Forelimb muscle (tissue), 1 donor: Measurements from ENCODE around the gene C2orf80. TPM values are rescaled to one million over a fixed set of nuclear protein-coding genes. Genes with fewer than 3 reads are reported as not detected.
"Not testable (repeated sequence)": the region's sequence is repeated elsewhere in the genome, so short reads cannot be mapped to it uniquely, and the experiment has no call there.

ENCODE experiments used
- DNase-seq: peaks from one replicate; pipeline ENCODE4 v3.0.0-alpha.2; 2013; ENCODE audit warnings: low read depth
- polyA plus RNA-seq: library from polyadenylated mRNA; unstranded; fragments of 120-200 nt; gene quantifications from one replicate; pipeline ENCODE4 v1.2.1, GENCODE V29; 2013; ENCODE audit not compliant: insufficient read length

Gene C2orf80
- polyA plus RNA-seq = not detected

- no peak for DNase-seq
These were observed at the start of gene C2orf80 for GRCh38 chr2:208189810-208190503. Gene C2orf80, minus strand, starts transcription at chr2:208190030. Its CDS starts 3,044 bp downstream, at chr2:208186986.

DNA sequence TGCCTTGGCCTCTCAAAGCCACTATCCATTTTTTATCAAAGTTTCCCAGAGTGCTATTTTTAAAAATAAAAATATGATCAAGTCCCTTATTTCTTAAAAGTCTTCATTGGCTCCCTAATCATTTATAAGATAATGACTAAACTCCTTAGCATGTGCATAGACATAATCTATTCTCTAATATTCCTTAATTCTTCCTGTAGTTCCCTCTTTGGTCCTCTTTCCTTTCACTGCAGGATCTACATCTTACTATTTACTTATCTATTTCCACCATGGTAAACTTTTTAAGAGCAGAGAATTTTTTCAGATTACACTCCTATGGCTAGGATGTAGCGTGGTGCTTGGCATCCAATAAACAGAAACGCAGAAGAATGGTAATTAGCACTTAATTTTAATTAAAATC is 46.0 kb upstream of the C2orf80 start:
- DNase-seq = no peak

DNA sequence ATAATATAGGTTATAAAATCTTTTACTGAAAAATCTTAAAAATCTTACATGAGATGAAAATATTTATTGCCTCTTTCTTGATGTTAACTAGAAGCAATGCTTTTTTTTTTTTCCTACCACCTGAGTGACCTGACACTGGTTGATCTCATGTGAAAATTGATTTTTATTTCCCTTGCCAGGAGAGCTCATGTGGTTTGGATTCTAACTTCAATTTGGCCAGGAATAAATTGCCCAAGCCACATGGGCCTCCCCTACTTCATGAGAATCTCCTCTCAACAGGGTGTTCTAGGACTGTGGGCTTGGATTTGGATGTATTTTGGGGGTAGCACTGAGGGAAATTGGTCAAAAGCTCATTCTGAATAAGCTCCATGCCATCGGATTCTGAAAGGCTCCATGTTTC is 45.0 kb upstream of the C2orf80 start:
- no peak for DNase-seq

GRCh38 chr2:208228476-208228875 is 38.6 kb upstream of the C2orf80 start:
- DNase-seq = no peak

DNA sequence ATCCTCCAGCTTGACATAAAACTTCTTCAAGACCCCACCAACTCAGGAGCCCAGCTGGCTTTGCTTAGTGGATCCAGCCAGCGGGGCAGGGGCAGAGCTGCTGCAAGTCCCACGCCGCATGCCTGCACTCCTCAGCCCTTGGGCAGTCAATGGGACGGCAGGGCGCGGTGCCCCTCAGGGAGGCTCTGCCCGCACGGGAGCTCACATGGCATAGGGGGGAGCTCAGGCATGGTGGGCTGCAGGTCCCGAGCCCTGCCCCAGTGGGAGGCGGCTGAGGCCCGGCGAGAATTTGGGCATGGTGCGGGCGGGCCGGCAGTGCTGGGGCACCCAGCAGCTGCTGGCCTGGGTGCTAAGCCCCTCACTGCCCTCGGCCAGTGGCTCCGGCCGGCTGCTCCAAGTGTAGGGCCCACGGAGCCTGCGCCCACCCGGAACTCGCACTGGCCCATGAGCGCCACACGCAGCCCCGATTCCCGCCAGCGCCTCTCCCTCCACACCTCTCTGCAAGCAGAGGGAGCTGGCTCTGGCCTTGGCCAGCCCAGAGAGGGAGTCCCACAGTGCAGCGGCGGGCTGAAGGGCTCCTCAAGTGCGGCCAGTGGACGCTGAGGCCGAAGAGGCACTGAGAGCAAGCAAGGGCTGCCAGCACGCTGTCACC is 37.9 kb upstream of the C2orf80 start:
- DNase-seq = no peak

- DNase-seq = no peak
These were observed 35.0 kb upstream of the C2orf80 start for GRCh38 chr2:208224802-208225201.

- DNase-seq = no peak
These were observed 32.5 kb upstream of the C2orf80 start for GRCh38 chr2:208222351-208222750.

DNA sequence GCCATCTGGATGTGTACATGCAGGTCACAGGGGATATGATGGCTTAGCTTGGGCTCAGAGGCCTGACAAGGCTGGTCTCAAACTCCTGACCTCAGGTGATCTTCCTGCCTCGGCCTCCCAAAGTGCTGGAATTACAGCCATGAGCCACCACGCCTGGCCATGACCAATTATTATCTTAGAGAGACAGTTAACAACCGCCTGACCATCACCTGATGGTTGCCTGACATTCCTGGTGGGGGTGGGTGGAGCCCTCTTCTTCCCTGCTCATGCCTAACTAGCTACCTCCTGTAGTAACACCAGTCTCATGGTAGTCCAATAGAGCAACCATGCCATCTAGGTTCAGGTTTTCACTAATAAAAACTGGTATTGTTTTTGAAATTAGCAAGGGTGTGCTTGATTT is 32.0 kb upstream of the C2orf80 start:
- not testable (repeated sequence) for DNase-seq

DNA sequence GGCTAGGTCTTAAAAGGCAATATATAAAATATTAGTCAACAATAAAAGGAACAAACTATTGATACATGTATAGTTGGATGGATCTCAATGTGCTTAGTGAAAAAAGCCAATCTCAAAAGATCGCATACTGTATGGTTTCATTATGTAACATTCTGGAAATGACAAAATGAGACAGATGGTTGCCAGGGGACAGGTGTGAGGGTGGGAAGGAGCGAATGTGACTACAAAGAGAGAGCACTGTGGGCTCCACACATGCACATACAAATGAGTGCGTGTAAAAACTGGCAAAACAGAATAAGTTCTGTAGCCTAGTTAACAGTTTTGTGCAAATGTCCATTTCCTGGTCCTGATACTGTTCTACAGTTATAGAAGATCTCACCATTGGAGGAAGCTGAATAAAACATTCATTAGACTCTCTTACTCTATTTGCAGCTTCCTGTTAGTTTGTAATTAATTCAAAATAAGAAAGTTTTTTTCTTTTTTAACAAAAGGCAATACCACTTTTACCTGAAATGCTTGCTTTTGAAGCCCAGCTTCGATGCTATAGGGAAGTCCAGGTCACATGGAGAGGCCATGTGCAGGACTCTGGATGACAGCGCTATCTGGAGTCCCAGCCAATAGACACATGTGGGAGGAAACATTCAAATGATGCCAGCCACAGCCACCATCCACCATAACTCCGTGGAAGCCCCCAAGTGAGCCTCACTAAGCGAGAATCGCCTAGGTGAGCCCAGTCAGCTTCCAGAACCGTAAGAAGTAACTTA is 21.0 kb upstream of the C2orf80 start:
- no peak for DNase-seq

DNA sequence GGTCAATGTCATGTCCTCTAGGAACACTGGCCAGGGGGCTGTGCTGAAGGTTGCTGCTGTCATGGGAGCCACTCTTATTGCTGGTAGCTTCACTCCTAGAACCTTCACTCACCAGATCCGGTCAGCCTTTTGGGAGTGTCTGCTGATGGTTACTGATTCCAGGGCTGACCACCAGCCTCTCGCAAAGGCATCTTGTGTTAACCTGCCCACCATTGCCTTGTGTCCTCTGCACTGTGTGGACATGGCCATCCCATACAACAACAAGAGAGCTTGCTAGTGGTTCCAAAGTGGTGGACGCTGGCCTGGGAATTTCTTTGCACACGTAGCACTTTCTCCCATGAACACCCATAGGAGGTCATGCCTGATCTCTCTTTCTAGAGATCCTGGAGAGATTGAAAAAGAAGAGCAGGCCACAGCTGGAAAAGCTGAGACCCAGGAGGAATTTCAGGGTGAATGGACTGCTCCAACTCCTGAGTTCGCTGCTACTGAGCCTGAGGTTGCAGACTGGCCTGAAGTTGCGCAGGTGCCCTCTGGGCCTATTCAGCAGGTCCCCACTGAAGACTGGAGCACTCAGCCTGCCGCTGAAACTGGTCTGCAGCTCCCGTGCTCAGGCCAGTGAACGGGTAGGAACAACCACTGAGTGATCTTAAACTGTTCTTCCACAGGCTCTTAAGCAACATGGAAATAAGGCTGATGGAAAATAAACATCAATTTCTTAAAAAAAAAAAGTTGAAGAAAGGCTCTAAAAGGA is 18.7 kb upstream of the C2orf80 start:
- DNase-seq = no peak

- DNase-seq = no peak
These were observed 17.9 kb upstream of the C2orf80 start for GRCh38 chr2:208207769-208208168.

- DNase-seq = no peak
These were observed 14.3 kb upstream of the C2orf80 start for GRCh38 chr2:208204166-208204565.

- DNase-seq = no peak
These were observed 5.7 kb upstream of the C2orf80 start for GRCh38 chr2:208195531-208195930.

- DNase-seq = no peak
These were observed 2.9 kb upstream of the C2orf80 start for GRCh38 chr2:208192611-208193236.

DNA sequence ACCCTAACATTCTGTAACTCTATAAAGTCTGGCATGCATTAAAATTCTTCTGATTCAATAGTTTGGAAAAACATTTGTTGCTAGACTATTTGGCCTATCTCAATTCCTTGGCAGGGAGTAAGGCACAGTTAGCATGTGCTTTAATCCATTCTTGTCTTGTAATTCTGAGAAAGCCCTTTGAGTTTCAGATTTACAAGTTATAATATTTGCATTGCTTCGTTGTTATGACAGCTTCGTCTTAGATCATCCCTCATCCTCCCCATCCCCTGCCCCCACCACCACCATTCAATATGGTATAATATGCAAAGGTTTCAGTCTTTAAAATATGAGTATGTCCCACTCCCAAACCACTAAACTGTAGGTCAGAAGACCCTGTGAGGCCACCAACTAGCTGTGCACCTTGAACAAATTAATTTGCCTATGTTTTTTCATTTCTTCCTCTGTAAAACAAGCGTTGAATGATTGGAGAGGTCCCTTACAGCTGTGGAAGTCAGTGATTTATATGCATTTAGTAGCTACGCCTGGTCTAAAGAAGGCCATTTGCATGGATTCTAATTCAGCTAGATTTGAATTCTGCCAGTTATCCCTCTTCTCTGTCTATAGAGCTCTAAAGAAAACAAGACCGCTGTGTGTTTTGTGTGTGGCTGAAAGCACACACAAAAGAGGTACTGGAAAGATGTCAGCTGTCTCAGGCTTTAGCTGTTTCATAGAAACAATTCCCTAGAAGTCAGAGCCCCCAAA is 591 bp downstream of the C2orf80 start:
- no peak for DNase-seq

GRCh38 chr2:208186893-208187292 is 2.9 kb downstream of the C2orf80 start:
- no peak for DNase-seq

GRCh38 chr2:208186465-208186864 is 3.4 kb downstream of the C2orf80 start:
- no peak for DNase-seq

DNA sequence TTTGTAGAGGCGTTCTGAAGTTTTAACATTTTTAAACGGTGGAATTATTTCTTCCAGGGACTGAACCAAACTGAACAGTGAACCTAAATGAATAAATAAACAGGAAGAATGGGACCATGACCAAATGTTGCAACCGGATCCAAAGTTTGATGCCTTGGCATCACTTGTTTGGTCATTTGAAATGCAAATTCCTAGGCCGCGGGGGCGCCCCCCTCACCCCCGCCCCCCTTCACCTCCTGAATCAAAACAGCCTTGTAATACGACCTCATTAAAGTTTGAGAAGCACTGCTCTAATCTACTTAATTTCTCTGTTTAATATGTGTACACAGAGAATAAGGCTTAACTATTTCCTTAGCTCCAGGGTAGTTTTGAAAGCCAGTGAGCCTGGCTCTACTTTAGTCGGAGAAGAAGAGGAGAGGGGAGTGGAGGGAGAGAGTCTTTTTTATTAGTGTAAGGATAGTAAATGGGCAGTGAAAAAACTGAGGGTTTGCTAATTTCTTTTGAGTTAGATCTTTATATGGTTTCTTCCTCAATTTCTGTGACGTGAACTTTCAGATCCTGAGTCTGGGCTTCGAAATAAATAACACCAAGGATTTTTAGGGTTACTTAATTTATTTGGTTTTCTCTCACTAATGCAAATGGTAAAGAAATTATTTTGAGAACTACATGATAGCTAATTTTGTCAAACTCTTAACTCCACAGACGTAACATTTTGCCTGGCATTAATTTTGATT is 5.7 kb downstream of the C2orf80 start:
- no peak for DNase-seq

DNA sequence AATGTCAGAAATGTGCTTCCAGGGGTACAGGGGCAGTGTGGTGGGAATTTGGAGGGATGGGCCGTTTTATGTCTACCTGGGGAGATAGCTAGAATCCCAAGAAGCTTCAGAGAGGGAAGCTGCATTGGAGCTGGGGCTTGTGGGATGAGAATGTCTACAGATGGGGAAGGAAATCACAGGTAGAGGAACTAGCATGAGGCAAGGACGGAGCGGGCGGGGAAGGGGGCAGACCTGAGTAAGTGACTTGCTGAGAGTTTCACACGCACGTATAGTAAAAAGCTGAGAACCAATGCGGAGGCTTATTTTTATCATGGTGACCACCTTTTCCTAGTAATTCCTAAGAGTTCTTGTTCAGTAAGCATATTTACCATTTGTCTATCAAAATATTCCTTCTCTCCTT is 6.3 kb downstream of the C2orf80 start:
- no peak for DNase-seq

- no peak for DNase-seq
These were observed 7.0 kb downstream of the C2orf80 start for GRCh38 chr2:208182835-208183234.
